AG10803 (cell line): ENCODE data around the gene FOXP1.

ENCODE experiments used
- DNase-seq: peaks from one replicate; pipeline ENCODE4 v3.0.0; 2010; ENCODE audit warnings: low read depth
- H3K4me3 ChIP-seq: 2 replicates; pipeline ENCODE4 v1.5.1; 2011; ENCODE audit warnings: mild to moderate bottlenecking, low read length, control low read depth
- TF ChIP-seq, protein P1 (sequence below): conservative IDR thresholded peaks from 2 replicates; pipeline ENCODE4 v1.5.1; 2011; ENCODE audit warnings: mild to moderate bottlenecking, low read length, control low read depth, inconsistent platforms

FOXP1 gene

DNA sequence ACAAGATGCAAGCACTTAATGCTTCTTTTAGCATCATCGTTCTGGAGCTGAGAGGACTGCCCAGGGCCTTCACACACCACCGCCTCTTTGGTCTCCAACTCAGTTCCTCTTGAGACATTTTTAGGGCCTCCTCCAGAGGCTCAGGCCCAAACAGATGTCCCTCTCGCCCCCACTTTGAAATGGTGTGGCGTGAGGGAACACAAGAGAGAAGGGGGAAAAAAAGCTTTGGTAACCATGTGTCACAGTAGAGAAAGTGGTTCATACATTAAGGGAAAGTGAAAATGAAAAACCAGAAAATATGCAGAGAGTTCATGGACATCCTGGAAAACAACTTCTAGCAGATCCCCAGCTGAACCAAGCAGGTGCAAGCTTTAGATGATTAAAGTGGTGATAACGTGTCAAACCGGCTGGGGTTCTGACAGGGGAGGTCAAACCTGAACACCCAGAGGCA, 33.1 kb upstream of the FOXP1 start:
- H3K4me3 ChIP-seq: no peak overlapping the region
- TF ChIP-seq, protein P1, sequence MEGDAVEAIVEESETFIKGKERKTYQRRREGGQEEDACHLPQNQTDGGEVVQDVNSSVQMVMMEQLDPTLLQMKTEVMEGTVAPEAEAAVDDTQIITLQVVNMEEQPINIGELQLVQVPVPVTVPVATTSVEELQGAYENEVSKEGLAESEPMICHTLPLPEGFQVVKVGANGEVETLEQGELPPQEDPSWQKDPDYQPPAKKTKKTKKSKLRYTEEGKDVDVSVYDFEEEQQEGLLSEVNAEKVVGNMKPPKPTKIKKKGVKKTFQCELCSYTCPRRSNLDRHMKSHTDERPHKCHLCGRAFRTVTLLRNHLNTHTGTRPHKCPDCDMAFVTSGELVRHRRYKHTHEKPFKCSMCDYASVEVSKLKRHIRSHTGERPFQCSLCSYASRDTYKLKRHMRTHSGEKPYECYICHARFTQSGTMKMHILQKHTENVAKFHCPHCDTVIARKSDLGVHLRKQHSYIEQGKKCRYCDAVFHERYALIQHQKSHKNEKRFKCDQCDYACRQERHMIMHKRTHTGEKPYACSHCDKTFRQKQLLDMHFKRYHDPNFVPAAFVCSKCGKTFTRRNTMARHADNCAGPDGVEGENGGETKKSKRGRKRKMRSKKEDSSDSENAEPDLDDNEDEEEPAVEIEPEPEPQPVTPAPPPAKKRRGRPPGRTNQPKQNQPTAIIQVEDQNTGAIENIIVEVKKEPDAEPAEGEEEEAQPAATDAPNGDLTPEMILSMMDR: no peak
- DNase-seq: no peak

DNA sequence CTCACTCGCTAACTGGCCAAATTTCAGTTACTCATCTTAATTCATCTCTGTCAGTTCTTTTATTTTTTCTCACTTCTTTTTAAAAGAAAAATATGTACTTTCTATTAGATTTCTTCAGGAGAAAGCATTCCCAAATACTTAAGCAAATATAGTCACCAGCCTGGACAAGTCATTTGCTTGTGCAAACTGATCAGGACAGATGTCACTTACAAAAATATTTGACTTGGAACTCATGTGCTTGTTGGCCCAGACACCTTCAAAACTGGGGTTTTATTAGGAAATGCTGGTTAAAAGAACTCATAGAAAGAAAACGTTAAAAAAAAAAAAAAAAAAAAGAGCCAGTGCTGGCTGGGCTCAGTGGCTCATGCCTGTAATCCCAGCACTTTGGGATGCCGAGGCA, 31.3 kb upstream of the FOXP1 start:
- no peak overlapping the region for H3K4me3 ChIP-seq
- TF ChIP-seq, protein P1: no peak
- DNase-seq: no peak

DNA sequence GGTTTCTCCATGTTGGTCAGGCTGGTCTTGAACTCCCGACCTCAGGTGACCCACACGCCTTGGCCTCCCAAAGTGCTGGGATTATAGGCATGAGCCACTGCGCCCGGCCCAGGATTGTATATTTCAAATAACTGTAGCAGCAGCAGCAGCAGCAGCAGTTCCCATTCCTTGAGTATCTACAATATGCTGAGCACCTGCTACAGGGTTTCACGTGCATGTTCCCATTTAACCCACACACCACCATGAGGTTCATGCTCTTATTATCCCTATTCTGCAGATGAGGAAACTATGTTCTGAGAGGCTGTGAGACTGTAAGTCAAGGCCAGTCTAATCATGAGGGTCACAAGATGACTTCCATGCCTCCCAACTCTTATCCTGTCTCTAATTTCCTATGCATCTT, 30.9 kb upstream of the FOXP1 start:
- TF ChIP-seq, protein P1: no peak
- no peak for DNase-seq
- no peak overlapping the region for H3K4me3 ChIP-seq

DNA sequence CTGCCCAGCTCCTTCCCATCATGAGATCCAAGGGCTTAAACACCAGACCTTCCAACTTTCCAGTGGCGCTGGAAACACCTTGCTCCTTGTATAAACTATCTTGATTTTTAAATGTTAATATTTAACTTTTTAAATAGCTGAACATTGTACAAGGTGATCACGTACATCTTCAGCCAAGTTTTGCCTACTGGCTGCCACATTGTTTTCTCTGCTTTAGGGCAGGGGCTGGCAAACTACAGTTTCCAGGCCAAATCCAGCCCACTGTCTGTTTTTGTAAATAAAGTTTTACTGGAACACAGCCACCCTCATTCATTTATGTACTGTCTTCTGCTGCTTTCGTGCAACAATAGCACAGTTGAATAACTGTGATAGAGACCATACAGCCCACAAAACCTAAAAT, 27.6 kb upstream of the FOXP1 start:
- TF ChIP-seq, protein P1: no peak
- no peak for DNase-seq
- no peak overlapping the region for H3K4me3 ChIP-seq

DNA sequence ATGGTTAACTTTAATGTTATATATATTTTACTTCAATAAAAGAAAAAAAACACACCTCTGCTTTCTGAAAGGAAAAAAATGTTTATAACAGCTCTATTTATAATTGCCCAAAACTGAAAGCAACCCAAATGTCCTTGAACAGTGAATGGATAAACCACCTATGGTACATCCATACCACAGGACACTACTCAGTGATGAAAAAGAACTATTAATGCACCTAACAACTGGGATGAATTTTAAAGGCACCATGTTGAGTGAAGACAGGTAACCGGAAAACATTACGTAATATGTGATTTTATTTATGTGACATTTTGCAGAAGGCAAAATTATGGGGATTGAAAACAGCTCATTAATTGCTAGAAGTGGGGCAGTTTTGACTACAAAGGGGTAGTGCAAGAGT, 23.8 kb upstream of the FOXP1 start:
- no peak for DNase-seq

DNA sequence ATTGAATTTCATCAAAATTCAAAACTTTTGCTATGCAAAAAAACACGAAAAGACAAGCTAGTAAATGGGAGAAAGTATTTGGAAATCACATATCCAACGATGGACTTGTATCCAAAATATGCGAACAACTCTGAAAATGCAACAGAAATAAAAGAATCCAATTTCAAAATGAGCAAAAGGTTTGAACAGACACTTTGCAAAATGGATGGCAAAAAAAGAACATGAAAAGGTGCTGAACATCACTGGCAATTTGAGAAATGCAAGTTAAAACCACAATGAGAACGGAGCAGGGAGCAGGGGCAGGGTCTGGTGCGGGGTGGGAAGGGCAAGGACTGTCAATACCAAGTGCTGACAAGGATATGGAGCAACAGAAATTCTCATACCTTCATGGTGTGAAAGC, 23.1 kb upstream of the FOXP1 start:
- TF ChIP-seq, protein P1: no peak
- H3K4me3 ChIP-seq: no peak overlapping the region
- DNase-seq: no peak

More for the DNA sequence above, 23.8 kb upstream of the FOXP1 start:
- no peak overlapping the region for H3K4me3 ChIP-seq
- TF ChIP-seq, protein P1: no peak

DNA sequence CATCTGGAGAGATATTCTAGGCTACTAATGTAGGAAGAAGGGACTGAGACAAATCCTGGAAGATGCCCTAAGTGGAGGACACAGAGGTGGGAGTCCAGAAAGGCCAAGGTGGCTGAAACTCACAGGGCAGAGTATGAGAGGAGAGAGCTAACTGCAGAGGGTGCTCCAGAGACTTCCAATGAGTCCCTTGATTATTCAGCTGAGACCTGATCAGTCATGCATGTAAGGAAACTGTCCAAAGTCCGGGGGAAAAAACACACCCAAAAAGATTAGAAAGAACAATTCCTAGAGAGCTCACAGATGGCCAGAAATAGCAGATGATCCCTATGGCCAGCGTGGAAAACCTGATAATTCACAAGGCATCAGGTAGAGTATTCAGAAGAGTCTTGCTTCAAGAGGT, 18.7 kb upstream of the FOXP1 start:
- no peak for DNase-seq
- H3K4me3 ChIP-seq: no peak overlapping the region
- TF ChIP-seq, protein P1: no peak
